Measurements from ENCODE around the gene NLRP14.

The NLRP14 gene

GRCh38 chr11:7050191-7050590 lies 29.9 kb downstream of the NLRP14 start:
- no peak for DNase-seq (ENCODE audit: low read depth in 2 of 2)

DNA sequence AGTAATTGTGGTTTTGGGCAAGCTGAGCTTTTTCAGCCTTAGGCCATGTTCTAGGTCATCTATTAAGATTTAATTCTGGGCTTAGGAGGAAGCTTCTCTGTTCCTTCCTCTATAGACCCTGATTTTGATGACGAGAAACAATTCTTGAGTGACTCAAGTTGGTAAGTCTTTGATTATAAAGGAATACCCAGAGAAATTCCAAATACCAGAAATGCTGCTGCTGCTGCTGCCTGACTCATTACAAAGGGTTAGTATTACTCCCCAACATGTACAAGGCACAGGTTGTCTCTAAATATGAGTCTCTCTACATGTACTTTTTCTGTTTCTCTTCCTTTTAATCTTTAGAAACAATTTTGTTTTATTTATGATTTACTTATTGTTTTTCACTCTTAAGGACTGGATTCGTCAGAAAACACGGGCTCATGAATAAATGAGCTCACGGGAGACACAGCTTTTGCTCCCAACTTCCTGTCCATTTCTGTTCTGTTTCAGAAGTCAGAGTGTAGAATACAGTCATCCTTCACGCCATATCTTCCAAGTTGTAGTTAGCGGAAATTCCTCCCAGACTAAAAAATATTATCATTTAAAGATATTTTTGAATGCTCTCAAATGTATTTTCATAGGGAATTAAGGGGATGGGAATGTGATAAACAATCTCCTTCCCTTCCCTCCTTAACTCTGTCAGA lies 36.7 kb downstream of the NLRP14 start:
- DNase-seq (ENCODE audit: low read depth in 2 of 2) = no peak

DNA sequence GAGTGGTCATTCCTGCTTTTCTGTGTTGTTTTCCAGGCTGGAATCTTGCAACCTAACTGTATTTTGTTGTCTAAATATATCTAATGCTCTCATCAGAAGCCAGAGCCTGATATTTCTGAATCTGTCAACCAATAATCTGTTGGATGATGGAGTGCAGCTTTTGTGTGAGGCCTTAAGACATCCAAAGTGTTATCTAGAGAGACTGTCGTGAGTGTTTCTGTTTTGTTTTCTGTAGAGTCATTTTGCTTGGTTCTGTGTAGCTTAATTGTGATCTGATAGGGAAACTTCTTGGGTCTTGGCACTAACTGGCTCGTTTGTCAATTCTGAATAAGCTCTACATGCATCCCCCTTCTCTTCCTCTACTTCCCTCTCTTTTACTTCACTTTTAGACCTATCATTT lies 37.4 kb downstream of the NLRP14 start:
- no peak for DNase-seq (ENCODE audit: low read depth in 2 of 2)

DNA sequence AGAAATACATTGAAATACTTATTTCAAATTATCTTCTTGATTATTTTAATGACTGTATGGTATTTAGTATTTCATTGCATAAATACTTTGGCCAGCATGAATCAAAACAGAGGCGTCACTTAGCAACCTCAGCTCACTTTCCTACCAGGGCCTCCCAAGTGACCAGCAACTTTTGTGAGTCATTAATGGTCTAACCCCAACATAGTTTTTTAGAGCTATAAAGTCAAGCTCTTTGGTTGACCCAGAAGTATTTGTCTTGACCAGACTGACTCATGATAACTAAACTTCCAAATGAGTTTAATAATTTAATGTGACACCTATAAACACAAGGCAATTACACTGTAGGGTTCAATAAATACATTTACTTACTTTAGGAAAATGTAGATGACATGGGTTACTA lies 40.6 kb downstream of the NLRP14 start:
- DNase-seq (ENCODE audit: low read depth in 2 of 2) = no peak

GRCh38 chr11:7062534-7062933 lies 42.3 kb downstream of the NLRP14 start:
- no peak for DNase-seq (ENCODE audit: low read depth in 2 of 2)

- DNase-seq (ENCODE audit: low read depth in 2 of 2) = no peak
Observed at GRCh38 chr11:7072401-7073028, 52.2 kb downstream of the NLRP14 start.

DNA sequence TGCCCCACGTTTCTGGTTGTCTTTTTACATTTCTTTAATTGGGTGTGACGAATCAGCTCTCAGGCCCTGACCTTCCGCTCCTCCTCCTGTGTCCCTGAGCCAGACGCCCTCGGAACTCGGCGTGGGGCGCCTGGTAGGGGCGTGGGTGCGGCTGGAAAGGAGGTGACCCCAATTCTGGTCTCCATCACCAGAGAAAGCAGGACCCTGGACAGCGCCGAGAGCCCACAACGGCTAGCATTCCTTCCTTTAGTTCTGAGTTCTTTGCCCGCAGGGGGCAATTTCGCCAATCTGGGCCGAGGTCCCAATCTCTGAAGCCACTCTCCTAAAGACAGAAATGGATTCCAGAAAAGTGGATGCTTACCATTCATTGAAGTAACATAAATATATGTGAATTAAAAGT lies 56.8 kb downstream of the NLRP14 start:
- no peak for DNase-seq (ENCODE audit: low read depth in 2 of 2)

- DNase-seq (ENCODE audit: low read depth in 2 of 2) = no peak
Observed at GRCh38 chr11:7079545-7080135, 59.4 kb downstream of the NLRP14 start.

GRCh38 chr11:7080900-7081299 lies 60.6 kb downstream of the NLRP14 start:
- no peak for DNase-seq (ENCODE audit: low read depth in 2 of 2)

GRCh38 chr11:7081441-7081840 lies 61.2 kb downstream of the NLRP14 start:
- no peak for DNase-seq (ENCODE audit: low read depth in 2 of 2)

- DNase-seq (ENCODE audit: low read depth in 2 of 2) = no peak
Observed at GRCh38 chr11:7088921-7089320, 68.6 kb downstream of the NLRP14 start, which contains the start of gene RBMXL2. Gene RBMXL2, plus strand, starts transcription at chr11:7088998. Its CDS starts 123 bp downstream, at chr11:7089121.

- DNase-seq (ENCODE audit: low read depth in 2 of 2) = no peak
Observed at GRCh38 chr11:7089328-7090251, 69.3 kb downstream of the NLRP14 start.

DNA sequence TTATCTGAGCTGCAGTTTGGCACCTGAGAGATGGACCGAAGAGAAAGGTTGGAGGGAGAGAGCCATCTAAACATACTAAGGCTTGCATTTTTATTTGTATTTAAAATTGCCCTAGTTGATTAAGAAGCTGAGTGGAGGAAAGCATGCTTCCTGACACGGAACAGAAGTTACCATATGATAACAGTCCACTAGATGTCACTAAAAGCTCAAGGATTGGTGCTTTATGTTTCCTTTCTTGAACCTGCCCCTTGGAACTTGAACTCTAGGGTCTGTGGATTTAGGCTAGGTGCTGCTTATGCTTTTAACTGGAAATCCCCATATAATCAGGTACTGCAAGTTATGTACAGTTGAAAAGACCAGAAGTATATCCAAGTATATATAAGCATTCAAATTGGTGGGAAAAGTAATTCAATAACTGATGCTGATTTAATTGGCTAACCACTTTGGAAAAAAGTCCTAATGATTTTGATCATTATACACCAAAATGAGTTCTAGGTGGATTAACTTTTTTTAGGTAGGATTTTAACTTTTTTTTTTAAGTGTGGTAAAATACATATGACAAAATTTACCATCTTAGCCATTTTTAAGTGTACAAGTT lies 78.1 kb downstream of the NLRP14 start:
- no peak for DNase-seq (ENCODE audit: low read depth in 2 of 2)

DNA sequence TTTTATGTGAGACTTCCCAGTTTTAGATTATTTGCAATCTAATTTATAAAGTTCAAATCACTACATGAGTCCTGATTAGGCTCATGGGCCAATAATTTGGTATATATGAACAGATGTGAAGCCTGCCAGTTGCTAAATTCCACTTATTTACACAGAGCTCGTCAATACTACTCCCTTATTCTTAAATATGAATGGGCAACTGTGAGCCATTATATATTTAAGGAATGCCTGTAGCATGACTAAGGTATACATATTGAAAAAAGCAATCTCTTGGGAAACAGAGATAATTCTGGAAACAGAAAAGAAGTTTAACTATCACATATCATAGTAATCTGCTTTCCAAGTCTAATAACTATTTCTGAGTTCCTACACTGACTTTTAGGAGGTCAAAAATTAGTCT lies 95.5 kb downstream of the NLRP14 start:
- DNase-seq (ENCODE audit: low read depth in 2 of 2) = no peak

DNA sequence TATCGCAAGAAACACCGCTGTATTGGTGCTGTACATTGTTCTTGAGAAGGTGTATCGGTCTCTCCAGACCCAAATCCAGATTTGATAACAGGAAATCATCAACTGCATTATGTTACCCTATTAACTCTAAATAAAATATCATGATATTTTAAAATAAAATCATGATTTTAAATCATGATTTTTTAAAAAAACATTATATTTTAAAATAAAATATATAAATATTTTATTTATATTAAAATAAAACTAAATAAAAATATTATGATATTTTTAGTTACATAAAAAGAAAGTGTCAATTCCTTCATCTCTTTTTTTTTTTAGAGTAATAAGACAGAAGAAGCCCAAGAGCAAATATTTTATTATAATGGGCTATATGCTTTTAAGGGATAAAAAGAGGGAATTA lies 96.1 kb downstream of the NLRP14 start:
- DNase-seq (ENCODE audit: low read depth in 2 of 2) = no peak
